ENCODE measurements around the gene FLT4. TPM values are rescaled to one million over a fixed set of nuclear protein-coding genes. Genes with fewer than 3 reads are reported as not detected.

FLT4 gene
- polyA plus RNA-seq, 2 donors, result 2.8 to 4.0 TPM

GRCh38 chr5:180623411-180623834, 26.0 kb downstream of the FLT4 start:
- Histone ChIP-seq H3K4me3 (ENCODE audit: low read depth in 1 of 2, low read length in 2 of 2) (no peak overlapping the region), H3K36me3 (ENCODE audit: control insufficient read depth in 2 of 2, insufficient read depth in 2 of 2, low read length in 1 of 2) (no peaks in the 10 kb centered on the region), H3K27me3 (ENCODE audit: control insufficient read depth in 1 of 2, insufficient read depth in 2 of 2, low read length in 2 of 2) (no peaks in the 10 kb centered on the region), H3K4me1 (ENCODE audit: control insufficient read depth in 2 of 2, insufficient read depth in 2 of 2, low read length in 1 of 2) (peaks cover 3 to 9% of the 10 kb centered on the region in 2 donors), H3K9me3 (ENCODE audit: control insufficient read depth in 2 of 2, insufficient read depth in 1 of 2, low read depth in 1 of 2, low read length in 1 of 2) (no peaks in the 10 kb centered on the region), H3K27ac (ENCODE audit: low read depth in 2 of 2, low read length in 1 of 2) (no peak overlapping the region)
- 80 to 85% methylated on average over 9 to 10 of the region's 10 CpGs for WGBS, 2 donors

GRCh38 chr5:180622910-180623309, 26.5 kb downstream of the FLT4 start:
- H3K27ac ChIP-seq (ENCODE audit: low read depth in 2 of 2, low read length in 1 of 2), result no peak overlapping the region
- no peaks in the 10 kb centered on the region for H3K9me3 ChIP-seq (ENCODE audit: control insufficient read depth in 2 of 2, insufficient read depth in 1 of 2, low read depth in 1 of 2, low read length in 1 of 2)
- H3K36me3 ChIP-seq (ENCODE audit: control insufficient read depth in 2 of 2, insufficient read depth in 2 of 2, low read length in 1 of 2), result no peaks in the 10 kb centered on the region

GRCh38 chr5:180621311-180621710, 28.1 kb downstream of the FLT4 start:
- 71 to 74% methylated on average over 30 to 32 of the region's 32 CpGs for WGBS, 2 donors

More at GRCh38 chr5:180622910-180623309, 26.5 kb downstream of the FLT4 start:
- Histone ChIP-seq H3K27me3 (ENCODE audit: control insufficient read depth in 1 of 2, insufficient read depth in 2 of 2, low read length in 2 of 2) (no peaks in the 10 kb centered on the region), H3K4me1 (ENCODE audit: control insufficient read depth in 2 of 2, insufficient read depth in 2 of 2, low read length in 1 of 2) (peaks cover 3 to 9% of the 10 kb centered on the region in 2 donors), H3K4me3 (ENCODE audit: low read depth in 1 of 2, low read length in 2 of 2) (no peak overlapping the region)
- WGBS, 2 donors, result 73 to 84% methylated on average over 6 of the region's 6 CpGs

GRCh38 chr5:180620014-180620413, 29.4 kb downstream of the FLT4 start:
- Histone ChIP-seq H3K4me3 (ENCODE audit: low read depth in 1 of 2, low read length in 2 of 2) (no peak overlapping the region), H3K36me3 (ENCODE audit: control insufficient read depth in 2 of 2, insufficient read depth in 2 of 2, low read length in 1 of 2) (no peaks in the 10 kb centered on the region), H3K27me3 (ENCODE audit: control insufficient read depth in 1 of 2, insufficient read depth in 2 of 2, low read length in 2 of 2) (no peaks in the 10 kb centered on the region), H3K4me1 (ENCODE audit: control insufficient read depth in 2 of 2, insufficient read depth in 2 of 2, low read length in 1 of 2) (peaks cover 3 to 9% of the 10 kb centered on the region in 2 donors), H3K27ac (ENCODE audit: low read depth in 2 of 2, low read length in 1 of 2) (no peak overlapping the region), H3K9me3 (ENCODE audit: control insufficient read depth in 2 of 2, insufficient read depth in 1 of 2, low read depth in 1 of 2, low read length in 1 of 2) (no peaks in the 10 kb centered on the region)
- 68 to 69% methylated on average over 14 of the region's 14 CpGs for WGBS, 2 donors

More at GRCh38 chr5:180621311-180621710, 28.1 kb downstream of the FLT4 start:
- Histone ChIP-seq H3K9me3 (ENCODE audit: control insufficient read depth in 2 of 2, insufficient read depth in 1 of 2, low read depth in 1 of 2, low read length in 1 of 2) (no peaks in the 10 kb centered on the region), H3K36me3 (ENCODE audit: control insufficient read depth in 2 of 2, insufficient read depth in 2 of 2, low read length in 1 of 2) (no peaks in the 10 kb centered on the region), H3K4me3 (ENCODE audit: low read depth in 1 of 2, low read length in 2 of 2) (no peak overlapping the region), H3K4me1 (ENCODE audit: control insufficient read depth in 2 of 2, insufficient read depth in 2 of 2, low read length in 1 of 2) (peaks cover 3 to 9% of the 10 kb centered on the region in 2 donors), H3K27me3 (ENCODE audit: control insufficient read depth in 1 of 2, insufficient read depth in 2 of 2, low read length in 2 of 2) (no peaks in the 10 kb centered on the region), H3K27ac (ENCODE audit: low read depth in 2 of 2, low read length in 1 of 2) (no peak overlapping the region)

- WGBS, 2 donors, result 73 to 84% methylated on average over 22 of the region's 22 CpGs
- Histone ChIP-seq H3K27ac (ENCODE audit: low read depth in 2 of 2, low read length in 1 of 2) (no peak overlapping the region), H3K36me3 (ENCODE audit: control insufficient read depth in 2 of 2, insufficient read depth in 2 of 2, low read length in 1 of 2) (no peaks in the 10 kb centered on the region), H3K27me3 (ENCODE audit: control insufficient read depth in 1 of 2, insufficient read depth in 2 of 2, low read length in 2 of 2) (no peaks in the 10 kb centered on the region), H3K9me3 (ENCODE audit: control insufficient read depth in 2 of 2, insufficient read depth in 1 of 2, low read depth in 1 of 2, low read length in 1 of 2) (no peaks in the 10 kb centered on the region), H3K4me1 (ENCODE audit: control insufficient read depth in 2 of 2, insufficient read depth in 2 of 2, low read length in 1 of 2) (peaks cover 3 to 9% of the 10 kb centered on the region in 2 donors), H3K4me3 (ENCODE audit: low read depth in 1 of 2, low read length in 2 of 2) (no peak overlapping the region)
These were observed 29.9 kb downstream of the FLT4 start for GRCh38 chr5:180619563-180619915.

GRCh38 chr5:180618829-180619562, 30.4 kb downstream of the FLT4 start:
- WGBS, 2 donors, result 23 to 25% methylated on average over 82 to 90 of the region's 90 CpGs
- Histone ChIP-seq H3K27ac (ENCODE audit: low read depth in 2 of 2, low read length in 1 of 2) (no peak overlapping the region), H3K27me3 (ENCODE audit: control insufficient read depth in 1 of 2, insufficient read depth in 2 of 2, low read length in 2 of 2) (no peaks in the 10 kb centered on the region), H3K36me3 (ENCODE audit: control insufficient read depth in 2 of 2, insufficient read depth in 2 of 2, low read length in 1 of 2) (no peaks in the 10 kb centered on the region), H3K4me1 (ENCODE audit: control insufficient read depth in 2 of 2, insufficient read depth in 2 of 2, low read length in 1 of 2) (peaks cover 3 to 9% of the 10 kb centered on the region in 2 donors), H3K4me3 (ENCODE audit: low read depth in 1 of 2, low read length in 2 of 2) (peak overlapping the region in 1 of 2 donors; percentile 30), H3K9me3 (ENCODE audit: control insufficient read depth in 2 of 2, insufficient read depth in 1 of 2, low read depth in 1 of 2, low read length in 1 of 2) (peaks cover 0 to under 1% of the 10 kb centered on the region in 2 donors)

- no peak overlapping the region for H3K27ac ChIP-seq (ENCODE audit: low read depth in 2 of 2, low read length in 1 of 2)
- 24 to 25% methylated on average over 15 of the region's 15 CpGs for WGBS, 2 donors
- peaks cover 3 to 9% of the 10 kb centered on the region in 2 donors for H3K4me1 ChIP-seq (ENCODE audit: control insufficient read depth in 2 of 2, insufficient read depth in 2 of 2, low read length in 1 of 2)
- peaks cover 0 to 2% of the 10 kb centered on the region in 2 donors for H3K9me3 ChIP-seq (ENCODE audit: control insufficient read depth in 2 of 2, insufficient read depth in 1 of 2, low read depth in 1 of 2, low read length in 1 of 2)
- H3K4me3 ChIP-seq (ENCODE audit: low read depth in 1 of 2, low read length in 2 of 2), result no peak overlapping the region
- no peaks in the 10 kb centered on the region for H3K36me3 ChIP-seq (ENCODE audit: control insufficient read depth in 2 of 2, insufficient read depth in 2 of 2, low read length in 1 of 2)
- no peaks in the 10 kb centered on the region for H3K27me3 ChIP-seq (ENCODE audit: control insufficient read depth in 1 of 2, insufficient read depth in 2 of 2, low read length in 2 of 2)
These were observed 30.9 kb downstream of the FLT4 start for GRCh38 chr5:180618487-180618828.

- Histone ChIP-seq H3K4me3 (ENCODE audit: low read depth in 1 of 2, low read length in 2 of 2) (no peak overlapping the region), H3K4me1 (ENCODE audit: control insufficient read depth in 2 of 2, insufficient read depth in 2 of 2, low read length in 1 of 2) (peaks cover 0 to 2% of the 10 kb centered on the region in 2 donors), H3K27me3 (ENCODE audit: control insufficient read depth in 1 of 2, insufficient read depth in 2 of 2, low read length in 2 of 2) (no peaks in the 10 kb centered on the region), H3K9me3 (ENCODE audit: control insufficient read depth in 2 of 2, insufficient read depth in 1 of 2, low read depth in 1 of 2, low read length in 1 of 2) (peaks cover 0 to 2% of the 10 kb centered on the region in 2 donors), H3K27ac (ENCODE audit: low read depth in 2 of 2, low read length in 1 of 2) (no peak overlapping the region), H3K36me3 (ENCODE audit: control insufficient read depth in 2 of 2, insufficient read depth in 2 of 2, low read length in 1 of 2) (no peaks in the 10 kb centered on the region)
- WGBS, 2 donors, result 82 to 83% methylated on average over 11 of the region's 11 CpGs
These were observed 35.6 kb downstream of the FLT4 start for GRCh38 chr5:180613814-180614188.

- Histone ChIP-seq H3K4me1 (ENCODE audit: control insufficient read depth in 2 of 2, insufficient read depth in 2 of 2, low read length in 1 of 2) (no peaks in the 10 kb centered on the region), H3K27ac (ENCODE audit: low read depth in 2 of 2, low read length in 1 of 2) (no peak overlapping the region), H3K27me3 (ENCODE audit: control insufficient read depth in 1 of 2, insufficient read depth in 2 of 2, low read length in 2 of 2) (no peaks in the 10 kb centered on the region), H3K4me3 (ENCODE audit: low read depth in 1 of 2, low read length in 2 of 2) (no peak overlapping the region), H3K9me3 (ENCODE audit: control insufficient read depth in 2 of 2, insufficient read depth in 1 of 2, low read depth in 1 of 2, low read length in 1 of 2) (peaks cover 0 to 2% of the 10 kb centered on the region in 2 donors), H3K36me3 (ENCODE audit: control insufficient read depth in 2 of 2, insufficient read depth in 2 of 2, low read length in 1 of 2) (no peaks in the 10 kb centered on the region)
- WGBS, 2 donors, result 71 to 74% methylated on average over 19 of the region's 19 CpGs
These were observed 36.1 kb downstream of the FLT4 start for GRCh38 chr5:180613188-180613813.

- Histone ChIP-seq H3K4me1 (ENCODE audit: control insufficient read depth in 2 of 2, insufficient read depth in 2 of 2, low read length in 1 of 2) (no peaks in the 10 kb centered on the region), H3K36me3 (ENCODE audit: control insufficient read depth in 2 of 2, insufficient read depth in 2 of 2, low read length in 1 of 2) (no peaks in the 10 kb centered on the region), H3K27ac (ENCODE audit: low read depth in 2 of 2, low read length in 1 of 2) (no peak overlapping the region), H3K4me3 (ENCODE audit: low read depth in 1 of 2, low read length in 2 of 2) (no peak overlapping the region), H3K27me3 (ENCODE audit: control insufficient read depth in 1 of 2, insufficient read depth in 2 of 2, low read length in 2 of 2) (no peaks in the 10 kb centered on the region), H3K9me3 (ENCODE audit: control insufficient read depth in 2 of 2, insufficient read depth in 1 of 2, low read depth in 1 of 2, low read length in 1 of 2) (peaks cover 0 to 2% of the 10 kb centered on the region in 2 donors)
- 78 to 83% methylated on average over 15 of the region's 15 CpGs for WGBS, 2 donors
These were observed 36.7 kb downstream of the FLT4 start for GRCh38 chr5:180612683-180613082.

Data from esophagus (tissue), 2 donors.